Measurements from ENCODE around the gene DLG1.

DNA sequence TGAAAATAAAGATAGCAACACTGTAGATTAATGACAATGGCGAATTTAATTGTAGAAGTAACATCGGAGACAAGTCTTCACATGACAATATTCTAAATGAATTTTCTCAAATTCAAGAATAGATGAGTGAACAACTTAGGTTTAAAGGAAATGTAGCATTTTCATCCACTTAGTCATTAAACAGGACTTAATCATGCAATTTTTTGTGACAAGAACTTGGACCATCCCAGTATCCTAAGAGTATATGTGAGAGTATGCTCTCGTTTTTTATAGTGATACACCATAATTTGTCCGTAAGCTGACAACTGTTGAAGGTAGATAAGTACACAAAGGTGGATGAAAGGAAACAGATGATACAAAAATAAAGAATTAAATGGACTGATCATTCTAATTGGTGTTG, 81.5 kb downstream of the DLG1 start:
- TF ChIP-seq, protein P1, sequence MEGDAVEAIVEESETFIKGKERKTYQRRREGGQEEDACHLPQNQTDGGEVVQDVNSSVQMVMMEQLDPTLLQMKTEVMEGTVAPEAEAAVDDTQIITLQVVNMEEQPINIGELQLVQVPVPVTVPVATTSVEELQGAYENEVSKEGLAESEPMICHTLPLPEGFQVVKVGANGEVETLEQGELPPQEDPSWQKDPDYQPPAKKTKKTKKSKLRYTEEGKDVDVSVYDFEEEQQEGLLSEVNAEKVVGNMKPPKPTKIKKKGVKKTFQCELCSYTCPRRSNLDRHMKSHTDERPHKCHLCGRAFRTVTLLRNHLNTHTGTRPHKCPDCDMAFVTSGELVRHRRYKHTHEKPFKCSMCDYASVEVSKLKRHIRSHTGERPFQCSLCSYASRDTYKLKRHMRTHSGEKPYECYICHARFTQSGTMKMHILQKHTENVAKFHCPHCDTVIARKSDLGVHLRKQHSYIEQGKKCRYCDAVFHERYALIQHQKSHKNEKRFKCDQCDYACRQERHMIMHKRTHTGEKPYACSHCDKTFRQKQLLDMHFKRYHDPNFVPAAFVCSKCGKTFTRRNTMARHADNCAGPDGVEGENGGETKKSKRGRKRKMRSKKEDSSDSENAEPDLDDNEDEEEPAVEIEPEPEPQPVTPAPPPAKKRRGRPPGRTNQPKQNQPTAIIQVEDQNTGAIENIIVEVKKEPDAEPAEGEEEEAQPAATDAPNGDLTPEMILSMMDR (conservative IDR thresholded peaks at IDR 0.05 in 1 of 2, IDR thresholded peaks at IDR 0.05 in 1 of 2; ENCODE audit: low read depth in 1 of 2, low read length in 2 of 2): no peak
- TF ChIP-seq EZH2 (IDR thresholded peaks at IDR 0.05; ENCODE audit: low read length, missing control alignments): no peak

All from fibroblast of lung (primary cell).